Ovary (tissue), 9 donors: ENCODE data around the gene SALL4. TPM values are rescaled to one million over a fixed set of nuclear protein-coding genes. Genes with fewer than 3 reads are reported as not detected.
"Not testable (repeated sequence)": the region's sequence is repeated elsewhere in the genome, so short reads cannot be mapped to it uniquely, and the experiment has no call there.

Experiments
- DNase-seq, 5 donors: peaks; one replicate each; pipeline ENCODE4 v3.0.0-alpha.2; 2019 to 2020
- H3K27ac ChIP-seq, 2 donors: fragments of 200-600 bp; one replicate each; pipeline versions ENCODE4 v1.5.1 to v1.8.0; 2019 to 2022
- H3K27me3 ChIP-seq: fragments of 200-600 bp; one replicate; pipeline ENCODE4 v1.8.0; 2022
- H3K36me3 ChIP-seq: fragments of 200-600 bp; sonication (generic); one replicate; pipeline ENCODE4 v1.5.1; 2019
- H3K4me1 ChIP-seq: one replicate; pipeline ENCODE4 v1.8.1; 2013; ENCODE audit warnings: mild to moderate bottlenecking, moderate library complexity; ENCODE audit not compliant: insufficient read depth
- H3K4me3 ChIP-seq: fragments of 200-600 bp; sonication (generic); one replicate; pipeline ENCODE4 v1.5.1; 2017
- H3K9me3 ChIP-seq, 2 donors: fragments of 200-600 bp in 1 of 2; sonication (generic) in 1 of 2; one replicate each; pipeline versions ENCODE4 v1.5.1 to v1.8.1; 2013 to 2019; ENCODE audit warnings: mild to moderate bottlenecking in 1 of 2, moderate library complexity in 1 of 2
- EP300 ChIP-seq: sonication (generic); formaldehyde crosslinking; IDR thresholded peaks from one replicate; pipeline ENCODE4 v1.6.1; 2017; ENCODE audit warnings: antibody characterized with exemption
- POLR2A ChIP-seq: fragments of 450-650 bp; IDR thresholded peaks from one replicate; pipeline ENCODE4 v1.6.1; 2017; ENCODE audit warnings: antibody characterized with exemption, mild to moderate bottlenecking, moderate library complexity
- WGBS, 3 donors: extraction: QIAGEN DNeasy Blood & Tissue Kit in 1 of 3; methylation state at CpG; one replicate each; pipeline versions ENCODE4 v1.1.5 to v1.1.7; 2013 to 2017; 5-methylcytosine and 5-hydroxymethylcytosine counted together
- intact Hi-C, 4 donors: fragments of 100-400 bp; cut with DNase I; formaldehyde crosslinking; loops; one replicate each; pipeline versions ENCODE4 v1.11.0 to v1.15.1; 2022 to 2023
- polyA plus RNA-seq, 2 donors: library from polyadenylated mRNA; stranded (reverse); fragments of 200-250 nt in 1 of 2; fragments of 350-450 nt in 1 of 2; fragmentation: Illumina TruSeq in 1 of 2; extraction: RNeasy Lipid Tissue Mini Kit (QIAGEN cat#74804) in 1 of 2; gene quantifications; one replicate each; pipeline ENCODE4 v1.2.3, GENCODE V29; 2013 to 2014
- total RNA-seq, 7 donors: library from RNA; depleted of rRNA in 2 of 7; stranded (reverse); fragments of >200 nt in 2 of 7; fragmentation: NEBNext Ultra II Directional in 3 of 7; extraction: Animal tissue kit (Norgen Biotek cat#: 25700) in 3 of 7; gene quantifications; one replicate each; pipeline versions ENCODE4 v1.1.0 to v1.2.4, GENCODE V29; 2016 to 2023
- TF ChIP-seq, protein P1 (sequence below), 3 donors: fragments of 450-650 bp in 2 of 3; fragments of 200-600 bp in 1 of 3; IDR thresholded peaks; one replicate each; pipeline versions ENCODE4 v1.5.1 to v1.8.0; 2016 to 2022; ENCODE audit warnings: antibody characterized with exemption in 3 of 3, mild to moderate bottlenecking in 1 of 3
- donor health status: DM: no; HTN: no; CAD: no; lungs with moderate emphysema.
- donor health status: DM: no; HTN: no; CAD: no.
- donor health status: Bipolar disorder and iron deficiency.
- donor health status: DM: yes; HTN: yes; CAD: no.
- donor health status: DM: no; HTN: no; CAD: no.
- donor health status: DM: yes; HTN: yes; CAD: no.

SALL4 gene
- total and polyA plus RNA-seq, 9 donors = 0.03 to 0.57 (median 0.27) TPM; not detected in 3

DNA sequence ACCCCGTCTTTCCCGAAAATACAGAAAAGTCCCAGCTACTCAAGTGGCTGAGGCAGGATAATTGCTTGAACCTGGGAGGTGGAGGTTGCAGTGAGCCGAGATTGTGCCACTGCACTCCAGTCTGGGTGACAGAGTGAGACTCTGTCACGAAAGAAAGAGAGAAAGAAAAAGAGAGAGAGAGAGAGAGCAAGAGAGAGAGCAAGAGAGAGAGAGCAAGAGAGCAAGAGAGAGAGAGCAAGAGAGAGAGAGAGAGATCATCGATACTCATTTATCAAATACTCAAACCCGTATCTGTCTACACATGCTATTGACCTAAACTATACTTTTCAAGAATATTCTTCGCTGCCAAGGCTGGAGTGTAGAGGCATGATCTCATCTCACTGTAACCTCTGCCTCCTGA is 28.2 kb upstream of the SALL4 start:
- no peak for TF ChIP-seq EP300
- no peak for TF ChIP-seq POLR2A
- TF ChIP-seq, protein P1, sequence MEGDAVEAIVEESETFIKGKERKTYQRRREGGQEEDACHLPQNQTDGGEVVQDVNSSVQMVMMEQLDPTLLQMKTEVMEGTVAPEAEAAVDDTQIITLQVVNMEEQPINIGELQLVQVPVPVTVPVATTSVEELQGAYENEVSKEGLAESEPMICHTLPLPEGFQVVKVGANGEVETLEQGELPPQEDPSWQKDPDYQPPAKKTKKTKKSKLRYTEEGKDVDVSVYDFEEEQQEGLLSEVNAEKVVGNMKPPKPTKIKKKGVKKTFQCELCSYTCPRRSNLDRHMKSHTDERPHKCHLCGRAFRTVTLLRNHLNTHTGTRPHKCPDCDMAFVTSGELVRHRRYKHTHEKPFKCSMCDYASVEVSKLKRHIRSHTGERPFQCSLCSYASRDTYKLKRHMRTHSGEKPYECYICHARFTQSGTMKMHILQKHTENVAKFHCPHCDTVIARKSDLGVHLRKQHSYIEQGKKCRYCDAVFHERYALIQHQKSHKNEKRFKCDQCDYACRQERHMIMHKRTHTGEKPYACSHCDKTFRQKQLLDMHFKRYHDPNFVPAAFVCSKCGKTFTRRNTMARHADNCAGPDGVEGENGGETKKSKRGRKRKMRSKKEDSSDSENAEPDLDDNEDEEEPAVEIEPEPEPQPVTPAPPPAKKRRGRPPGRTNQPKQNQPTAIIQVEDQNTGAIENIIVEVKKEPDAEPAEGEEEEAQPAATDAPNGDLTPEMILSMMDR (IDR thresholded peaks at IDR 0.05) = no peak
- 90 to 94% (median 93%) methylated on average over 7 of the region's 7 CpGs for WGBS, 3 donors
- intact Hi-C loops = no loop called here
- no peaks in the 10 kb centered on the region for H3K9me3 ChIP-seq
- no peak for DNase-seq
- no peak overlapping the region for H3K4me3 ChIP-seq
- no peaks in the 10 kb centered on the region for H3K4me1 ChIP-seq
- H3K36me3 ChIP-seq = no peaks in the 10 kb centered on the region
- H3K27me3 ChIP-seq = no peaks in the 10 kb centered on the region
- H3K27ac ChIP-seq = no peak overlapping the region

DNA sequence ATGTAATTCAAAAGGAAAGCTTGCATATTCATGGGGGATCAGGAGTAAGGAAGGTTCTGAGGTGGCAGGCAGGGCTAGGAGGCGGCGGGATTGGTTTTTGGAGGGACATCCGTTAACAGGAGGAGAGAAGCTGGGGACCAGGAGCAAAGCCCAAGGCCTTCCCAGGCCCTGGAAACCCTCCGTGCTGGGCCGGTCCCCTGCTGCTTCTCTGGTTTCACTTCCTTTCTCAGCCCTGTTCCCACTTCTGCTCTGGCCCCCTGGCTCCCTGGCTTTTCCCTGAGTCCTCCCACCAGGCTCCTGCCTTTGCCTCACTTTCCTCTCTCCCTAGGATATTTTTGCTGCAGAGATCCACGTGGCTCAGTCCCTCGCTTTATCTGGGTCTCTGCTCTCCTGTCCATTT is 26.4 kb upstream of the SALL4 start:
- no peak for DNase-seq
- WGBS, 3 donors = 46 to 55% (median 50%) methylated on average over 7 of the region's 7 CpGs
- TF ChIP-seq EP300 (no peak), POLR2A (no peak)
- TF ChIP-seq, protein P1 (IDR thresholded peaks at IDR 0.05) = no peak
- Histone ChIP-seq H3K36me3 (no peaks in the 10 kb centered on the region), H3K27me3 (no peaks in the 10 kb centered on the region), H3K9me3 (no peaks in the 10 kb centered on the region), H3K4me3 (no peak overlapping the region), H3K4me1 (no peaks in the 10 kb centered on the region), H3K27ac (no peak overlapping the region)
- intact Hi-C loops = no loop called here

DNA sequence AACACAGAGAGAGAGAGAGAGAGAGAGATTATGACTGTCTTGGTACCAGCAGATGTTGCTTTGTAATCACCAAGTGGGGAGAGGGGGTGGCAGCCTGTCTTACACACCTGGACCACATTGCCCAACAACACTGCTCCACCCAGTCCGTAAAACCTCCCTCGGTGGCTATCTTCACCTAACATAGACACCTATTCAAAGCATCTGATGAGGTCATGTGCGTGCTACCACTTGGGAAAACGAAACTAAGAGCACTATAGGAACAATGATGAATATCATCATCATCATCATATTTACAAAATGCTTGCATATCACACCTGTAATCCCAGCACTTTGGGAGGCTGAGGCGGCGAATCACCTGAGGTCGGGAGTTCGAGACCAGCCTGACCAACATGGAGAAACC is 24.1 kb upstream of the SALL4 start:
- Histone ChIP-seq H3K36me3 (no peaks in the 10 kb centered on the region), H3K4me1 (no peaks in the 10 kb centered on the region), H3K4me3 (no peak overlapping the region), H3K9me3 (no peaks in the 10 kb centered on the region), H3K27me3 (no peaks in the 10 kb centered on the region), H3K27ac (no peak overlapping the region)
- WGBS, 3 donors = 88 to 96% (median 88%) methylated on average over 8 of the region's 8 CpGs
- no peak for DNase-seq
- intact Hi-C loops = no loop called here
- TF ChIP-seq POLR2A (no peak), EP300 (no peak)
- TF ChIP-seq, protein P1 (IDR thresholded peaks at IDR 0.05) = no peak

DNA sequence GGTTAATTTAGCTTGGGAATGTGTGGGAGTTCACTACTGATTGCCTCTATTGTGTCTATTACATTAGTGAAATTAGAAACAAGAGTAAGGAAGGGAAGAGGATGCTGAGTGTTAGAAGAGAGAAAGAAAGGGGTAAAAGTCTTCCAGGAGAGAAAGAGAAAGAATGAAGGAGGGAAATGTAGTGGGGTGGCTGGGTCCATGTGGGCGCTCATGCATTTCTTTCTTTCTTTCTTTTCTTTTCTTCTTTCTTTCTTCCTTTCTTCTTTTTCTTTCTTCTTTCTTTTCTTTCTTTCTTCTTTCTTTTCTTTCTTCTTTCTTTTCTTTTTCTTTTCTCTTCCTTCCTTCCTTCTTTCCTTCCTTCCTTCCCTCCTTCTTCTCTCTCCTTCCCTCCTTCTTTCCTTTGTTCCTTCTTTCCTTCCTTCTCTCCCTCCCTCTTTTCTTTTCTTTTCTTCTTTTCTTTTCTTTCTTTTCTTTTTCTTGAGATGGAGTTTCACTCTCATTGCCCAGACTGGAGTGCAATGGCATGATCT is 16.2 kb upstream of the SALL4 start:
- no peaks in the 10 kb centered on the region for H3K27me3 ChIP-seq
- H3K9me3 ChIP-seq = no peaks in the 10 kb centered on the region
- no peak for DNase-seq
- no peak overlapping the region for H3K27ac ChIP-seq
- TF ChIP-seq, protein P1 (IDR thresholded peaks at IDR 0.05) = no peak
- TF ChIP-seq EP300 (no peak), POLR2A (no peak)
- H3K4me1 ChIP-seq = no peaks in the 10 kb centered on the region
- intact Hi-C loops = no loop called here
- no peak overlapping the region for H3K4me3 ChIP-seq
- no peaks in the 10 kb centered on the region for H3K36me3 ChIP-seq
- WGBS, 3 donors = 54 to 100% (median 93%) methylated on average over 1 of the region's 1 CpG

DNA sequence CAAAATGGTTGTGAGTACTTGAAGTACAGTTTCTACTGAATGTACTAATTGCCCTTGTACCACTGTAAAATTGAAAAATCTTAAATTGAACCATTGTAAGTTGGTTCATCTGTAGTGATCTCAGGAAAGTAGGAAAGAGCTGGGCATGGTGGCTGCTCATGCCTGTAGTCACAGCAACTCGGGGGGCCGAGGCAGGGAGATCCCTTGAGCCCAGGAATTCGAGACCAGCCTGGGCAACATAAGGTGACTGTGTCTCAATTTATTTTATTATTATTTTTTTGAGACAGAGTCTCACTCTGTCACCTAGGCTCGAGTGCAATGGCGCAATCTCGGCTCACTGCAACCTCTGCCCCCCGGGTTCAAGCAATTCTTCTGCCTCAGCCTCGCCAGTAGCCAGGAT is 14.5 kb upstream of the SALL4 start:
- H3K36me3 ChIP-seq, H3K9me3 ChIP-seq, H3K27me3 ChIP-seq, H3K27ac ChIP-seq, intact Hi-C loops, DNase-seq, H3K4me3 ChIP-seq, H3K4me1 ChIP-seq: not testable (repeated sequence)
- WGBS, 3 donors = 91 to 94% (median 92%) methylated on average over 8 of the region's 8 CpGs
